GM19025 (cell line): ENCODE measurements around the gene PCNT.
"Not testable (repeated sequence)": the region's sequence is repeated elsewhere in the genome, so short reads cannot be mapped to it uniquely, and the experiment has no call there.

ENCODE experiments used
- ATAC-seq: cut with Tn5 transposase; IDR thresholded peaks from one replicate; pipeline ENCODE4 v1.9.1; 2021; ENCODE audit warnings: mild to moderate bottlenecking, low read depth, moderate library complexity; ENCODE audit not compliant: unreplicated experiment

The PCNT gene

GRCh38 chr21:46355161-46356004 is 31.4 kb downstream of the PCNT start:
- no peak for ATAC-seq

- ATAC-seq = no peak
Observed at GRCh38 chr21:46356005-46356338, 32.0 kb downstream of the PCNT start.

- no peak for ATAC-seq
Observed at GRCh38 chr21:46356494-46357334, 32.8 kb downstream of the PCNT start.

- no peak for ATAC-seq
Observed at GRCh38 chr21:46357335-46357604, 33.3 kb downstream of the PCNT start.

GRCh38 chr21:46357684-46358425 is 33.9 kb downstream of the PCNT start:
- ATAC-seq = no peak

- ATAC-seq = no peak
Observed at GRCh38 chr21:46361176-46361575, 37.2 kb downstream of the PCNT start.

GRCh38 chr21:46361935-46362334 is 38.0 kb downstream of the PCNT start:
- no peak for ATAC-seq

GRCh38 chr21:46362946-46363345 is 39.0 kb downstream of the PCNT start:
- no peak for ATAC-seq

GRCh38 chr21:46363698-46364097 is 39.7 kb downstream of the PCNT start:
- no peak for ATAC-seq

GRCh38 chr21:46366091-46366490 is 42.1 kb downstream of the PCNT start:
- ATAC-seq = no peak

GRCh38 chr21:46366561-46366960 is 42.6 kb downstream of the PCNT start:
- ATAC-seq = no peak

GRCh38 chr21:46366966-46367365 is 43.0 kb downstream of the PCNT start:
- no peak for ATAC-seq

GRCh38 chr21:46368533-46369285 is 44.8 kb downstream of the PCNT start:
- peak; percentile 66 for ATAC-seq

- ATAC-seq = no peak
Observed at GRCh38 chr21:46369520-46370235, 45.7 kb downstream of the PCNT start.

GRCh38 chr21:46371204-46372013 is 47.5 kb downstream of the PCNT start:
- ATAC-seq = no peak

GRCh38 chr21:46372014-46372485 is 48.1 kb downstream of the PCNT start:
- ATAC-seq = no peak

- ATAC-seq = not testable (repeated sequence)
Observed at GRCh38 chr21:46372947-46373346, 49.0 kb downstream of the PCNT start.

- ATAC-seq = no peak
Observed at GRCh38 chr21:46374761-46375389, 50.9 kb downstream of the PCNT start.
